ENCODE data around the gene CD9.

Gene CD9

GRCh38 chr12:6216581-6216980 is 16.4 kb downstream of the CD9 start:
- TF ChIP-seq POLR2A (IDR thresholded peaks at IDR 0.05; ENCODE audit: low read depth, low read length), result no peak
- no peak for TF ChIP-seq TAF1 (IDR thresholded peaks at IDR 0.05; ENCODE audit: borderline replicate concordance, low read depth, low read length)
- TF ChIP-seq POLR2AphosphoS5 (IDR thresholded peaks at IDR 0.05; ENCODE audit: low read depth, low read length), result no peak
- no peak for FAIRE-seq
- no peak for DNase-seq (ENCODE audit: insufficient read length)

DNA sequence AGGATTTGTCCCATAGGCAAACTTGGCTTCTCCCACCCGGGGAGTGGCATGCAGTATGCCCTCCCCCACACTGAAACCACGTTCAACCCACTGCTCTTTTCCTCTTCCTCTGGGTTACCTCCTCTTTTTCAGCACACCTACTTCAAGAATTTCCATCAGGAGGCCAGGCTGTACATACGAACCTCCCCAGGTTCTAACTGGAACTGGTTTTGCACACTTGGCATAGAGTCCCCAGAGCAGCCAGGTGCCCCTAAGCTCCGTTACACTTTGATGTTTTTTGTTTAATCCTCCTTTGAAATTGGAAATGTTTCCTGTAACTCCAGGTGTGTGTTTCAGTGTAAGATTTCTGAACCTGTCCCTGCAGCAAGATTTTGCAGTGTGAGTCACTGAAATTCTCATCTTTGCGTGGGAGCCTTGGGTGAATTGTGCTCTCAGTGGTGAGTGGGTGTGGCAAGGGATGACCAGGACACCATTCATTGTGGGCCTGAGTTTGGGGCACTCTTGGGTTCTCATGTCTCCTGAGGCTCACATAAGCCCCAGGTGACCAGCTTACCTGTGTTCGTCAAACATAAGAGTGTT is 18.2 kb downstream of the CD9 start:
- no peak for DNase-seq (ENCODE audit: insufficient read length)
- FAIRE-seq, result no peak
- no peak for TF ChIP-seq TAF1 (IDR thresholded peaks at IDR 0.05; ENCODE audit: borderline replicate concordance, low read depth, low read length)
- no peak for TF ChIP-seq POLR2AphosphoS5 (IDR thresholded peaks at IDR 0.05; ENCODE audit: low read depth, low read length)
- no peak for TF ChIP-seq POLR2A (IDR thresholded peaks at IDR 0.05; ENCODE audit: low read depth, low read length)

DNA sequence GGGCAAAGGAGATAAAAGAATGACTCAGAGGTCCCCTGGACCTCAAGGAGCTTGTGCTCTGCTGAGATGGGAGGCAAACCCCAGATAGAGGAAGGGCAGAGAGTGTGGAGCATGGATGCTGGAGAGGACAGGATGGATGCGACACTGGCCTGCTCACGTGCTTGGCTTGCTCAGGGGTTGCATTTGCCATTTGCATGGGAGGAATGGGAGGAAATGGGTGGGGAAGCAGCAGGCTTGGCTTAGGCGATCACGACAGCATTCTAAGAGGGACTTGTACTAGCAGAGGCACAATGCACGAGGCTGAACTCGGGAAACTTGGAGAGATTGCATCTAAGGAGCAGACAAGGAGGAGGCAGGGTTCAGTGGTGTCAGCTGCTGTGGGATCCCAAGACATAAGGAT is 19.8 kb downstream of the CD9 start:
- TF ChIP-seq POLR2AphosphoS5 (IDR thresholded peaks at IDR 0.05; ENCODE audit: low read depth, low read length) (no peak), TAF1 (IDR thresholded peaks at IDR 0.05; ENCODE audit: borderline replicate concordance, low read depth, low read length) (no peak), POLR2A (IDR thresholded peaks at IDR 0.05; ENCODE audit: low read depth, low read length) (no peak)
- FAIRE-seq, result no peak
- no peak for DNase-seq (ENCODE audit: insufficient read length)

GRCh38 chr12:6221146-6221545 is 20.9 kb downstream of the CD9 start:
- FAIRE-seq (no peak), DNase-seq (ENCODE audit: insufficient read length) (no peak)
- no peak for TF ChIP-seq TAF1 (IDR thresholded peaks at IDR 0.05; ENCODE audit: borderline replicate concordance, low read depth, low read length)
- TF ChIP-seq POLR2A (IDR thresholded peaks at IDR 0.05; ENCODE audit: low read depth, low read length), result no peak
- TF ChIP-seq POLR2AphosphoS5 (IDR thresholded peaks at IDR 0.05; ENCODE audit: low read depth, low read length), result no peak

DNA sequence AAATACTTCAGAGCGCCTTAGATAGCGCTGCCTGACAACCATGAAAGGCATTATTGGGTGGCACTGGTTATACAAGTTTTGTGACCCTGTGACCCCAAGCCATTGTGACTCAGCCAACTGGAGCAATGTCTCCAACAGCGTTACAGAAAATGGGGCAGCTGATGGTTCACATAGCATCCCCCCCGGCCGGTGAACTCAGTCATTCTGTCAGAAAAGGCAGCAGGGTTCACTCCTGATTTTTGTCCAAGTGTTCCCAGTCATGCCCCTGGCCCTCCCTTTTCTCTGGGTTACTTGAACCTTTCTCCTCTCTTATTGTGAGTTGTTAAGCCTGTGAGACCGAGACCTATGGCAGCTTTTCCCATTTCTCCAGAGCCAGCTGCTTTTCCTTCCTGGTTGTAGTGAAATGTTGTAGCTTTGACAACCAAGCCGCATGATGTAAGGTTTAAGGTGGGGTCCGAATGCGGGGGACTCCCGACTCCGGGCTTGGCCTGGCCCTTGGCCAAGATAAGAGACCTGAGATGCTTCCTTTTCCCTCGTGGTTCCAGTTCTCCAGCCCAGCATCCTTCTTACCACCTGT is 22.0 kb downstream of the CD9 start:
- no peak for FAIRE-seq
- no peak for TF ChIP-seq POLR2AphosphoS5 (IDR thresholded peaks at IDR 0.05; ENCODE audit: low read depth, low read length)
- TF ChIP-seq TAF1 (IDR thresholded peaks at IDR 0.05; ENCODE audit: borderline replicate concordance, low read depth, low read length), result no peak
- no peak for TF ChIP-seq POLR2A (IDR thresholded peaks at IDR 0.05; ENCODE audit: low read depth, low read length)
- no peak for DNase-seq (ENCODE audit: insufficient read length)

DNA sequence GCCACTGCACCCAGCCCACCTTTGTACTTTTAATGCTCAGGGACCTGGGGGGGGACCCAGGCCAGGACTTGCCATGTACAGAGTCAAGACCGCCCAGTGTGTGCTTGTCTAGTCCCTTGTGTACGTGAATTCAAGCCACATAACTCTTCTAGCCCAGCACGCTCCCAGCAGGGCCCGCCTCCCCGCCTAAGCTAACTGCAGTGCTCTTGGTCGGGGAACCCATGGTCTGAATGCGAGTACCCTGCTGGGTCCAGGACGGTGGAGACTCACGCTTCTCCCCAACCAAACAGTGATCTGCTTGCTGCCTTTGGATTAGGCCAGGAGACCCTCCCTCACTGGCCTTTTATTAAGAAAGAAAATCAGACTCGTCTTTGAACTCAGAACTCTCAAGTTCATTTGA is 23.3 kb downstream of the CD9 start:
- TF ChIP-seq TAF1 (IDR thresholded peaks at IDR 0.05; ENCODE audit: borderline replicate concordance, low read depth, low read length) (no peak), POLR2AphosphoS5 (IDR thresholded peaks at IDR 0.05; ENCODE audit: low read depth, low read length) (no peak), POLR2A (IDR thresholded peaks at IDR 0.05; ENCODE audit: low read depth, low read length) (no peak)
- DNase-seq (ENCODE audit: insufficient read length), result no peak
- FAIRE-seq, result no peak

DNA sequence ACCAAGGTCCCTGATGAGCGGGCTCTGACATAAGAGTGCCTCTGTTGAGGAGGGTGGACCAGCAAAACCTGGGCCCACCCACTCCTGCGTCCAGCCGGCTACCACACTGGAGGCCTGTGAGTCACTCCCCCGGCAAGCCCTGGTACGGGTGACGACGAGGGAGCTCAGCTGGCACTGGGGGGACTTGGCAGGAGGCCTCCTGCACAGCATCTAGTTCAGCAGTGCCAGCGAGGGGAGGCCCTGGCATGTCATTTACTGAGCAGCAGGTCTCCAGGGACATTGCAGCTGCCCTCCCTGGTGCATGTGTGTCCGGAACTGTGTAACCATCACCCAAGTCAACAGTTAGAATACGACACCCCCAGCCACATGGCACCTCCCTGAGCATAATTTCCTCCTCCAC is 24.4 kb downstream of the CD9 start:
- FAIRE-seq, result no peak
- no peak for DNase-seq (ENCODE audit: insufficient read length)
- TF ChIP-seq POLR2AphosphoS5 (IDR thresholded peaks at IDR 0.05; ENCODE audit: low read depth, low read length) (no peak), POLR2A (IDR thresholded peaks at IDR 0.05; ENCODE audit: low read depth, low read length) (no peak), TAF1 (IDR thresholded peaks at IDR 0.05; ENCODE audit: borderline replicate concordance, low read depth, low read length) (no peak)

GRCh38 chr12:6225630-6226001 is 25.4 kb downstream of the CD9 start:
- FAIRE-seq, result no peak
- no peak for TF ChIP-seq TAF1 (IDR thresholded peaks at IDR 0.05; ENCODE audit: borderline replicate concordance, low read depth, low read length)
- no peak for DNase-seq (ENCODE audit: insufficient read length)

DNA sequence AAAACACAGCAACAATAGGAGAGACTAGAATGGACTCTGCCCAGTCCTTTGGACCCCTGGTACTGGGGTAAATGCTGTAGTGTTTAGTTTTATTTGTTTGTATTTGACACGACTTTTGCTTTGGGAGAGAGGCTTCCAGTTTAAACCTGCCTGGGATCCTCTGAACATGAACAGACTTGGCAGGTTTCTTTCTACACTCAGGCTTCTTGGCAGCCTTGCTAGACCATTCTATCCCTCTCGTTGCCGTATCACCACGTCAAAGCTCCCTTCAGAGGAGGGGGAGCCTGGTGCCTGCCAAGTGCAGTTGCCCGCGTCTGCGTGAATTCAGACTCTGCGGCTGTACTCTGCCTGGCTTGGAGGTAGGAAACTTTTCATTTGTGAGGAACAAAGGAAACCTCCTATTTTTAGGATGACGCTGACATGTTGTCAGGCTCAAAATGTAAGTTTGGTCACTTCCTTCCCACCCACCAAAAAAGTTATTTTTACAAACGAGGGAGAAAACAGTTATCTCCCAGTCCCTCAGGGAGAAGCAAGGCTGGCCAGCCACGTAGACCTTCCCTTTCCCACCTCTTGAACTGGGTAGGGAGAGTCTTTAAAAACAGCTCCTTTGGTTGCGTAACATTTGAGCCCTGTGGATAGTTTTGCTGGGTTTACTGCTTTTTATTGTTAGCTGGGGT is 25.9 kb downstream of the CD9 start:
- FAIRE-seq (no peak), DNase-seq (ENCODE audit: insufficient read length) (no peak)
- TF ChIP-seq TAF1 (IDR thresholded peaks at IDR 0.05; ENCODE audit: borderline replicate concordance, low read depth, low read length) (no peak), POLR2A (IDR thresholded peaks at IDR 0.05; ENCODE audit: low read depth, low read length) (no peak), POLR2AphosphoS5 (IDR thresholded peaks at IDR 0.05; ENCODE audit: low read depth, low read length) (no peak)

- DNase-seq (ENCODE audit: insufficient read length) (no peak), FAIRE-seq (no peak)
- no peak for TF ChIP-seq TAF1 (IDR thresholded peaks at IDR 0.05; ENCODE audit: borderline replicate concordance, low read depth, low read length)
Measured at GRCh38 chr12:6226679-6227051, 26.5 kb downstream of the CD9 start.

DNA sequence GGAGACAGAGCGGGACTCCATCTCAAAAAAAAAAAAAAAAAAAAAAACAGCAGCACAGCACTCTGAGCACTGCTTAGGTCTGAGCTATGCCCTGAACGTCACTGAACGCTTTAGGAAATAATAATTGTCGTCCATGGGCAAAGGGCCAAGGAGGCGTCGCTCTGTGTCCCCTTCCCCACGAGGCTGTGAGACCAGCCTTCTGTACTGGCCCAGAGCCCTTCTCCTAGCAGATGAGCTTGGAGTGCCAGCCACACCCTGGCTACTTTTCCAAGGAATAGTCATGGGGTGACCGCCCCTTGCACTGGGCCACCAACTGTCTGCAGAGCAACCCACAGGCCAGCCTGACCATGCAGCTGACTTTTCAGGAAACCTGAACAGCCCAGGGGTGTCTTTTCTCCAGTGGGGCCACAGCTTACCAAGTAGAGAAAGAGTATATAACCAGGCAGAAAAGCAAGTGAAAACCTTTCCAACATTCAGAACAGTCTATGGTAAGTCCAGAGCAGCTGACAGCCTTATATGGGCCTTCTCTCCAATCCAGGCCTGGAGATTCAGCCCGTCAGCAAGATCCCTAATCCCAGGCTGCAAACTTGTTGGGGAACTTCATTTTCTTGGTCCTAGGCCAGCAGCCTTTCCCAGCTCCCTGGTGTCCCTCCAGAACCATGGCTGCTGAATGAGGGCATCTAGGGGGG is 28.5 kb downstream of the CD9 start:
- TF ChIP-seq POLR2AphosphoS5 (IDR thresholded peaks at IDR 0.05; ENCODE audit: low read depth, low read length) (no peak), POLR2A (IDR thresholded peaks at IDR 0.05; ENCODE audit: low read depth, low read length) (no peak), TAF1 (IDR thresholded peaks at IDR 0.05; ENCODE audit: borderline replicate concordance, low read depth, low read length) (no peak)
- DNase-seq (ENCODE audit: insufficient read length) (no peak), FAIRE-seq (no peak)

Data from GM12892 (cell line).